ENCODE data around the gene MACROD2. TPM values are rescaled to one million over a fixed set of nuclear protein-coding genes. Genes with fewer than 3 reads are reported as not detected.
A peak's percentile ranks its signal among the peaks of the same experiment; 100 is the strongest.

MACROD2 gene
- total and polyA plus RNA-seq, 2 of the 4 experiments (the other 2 are of a cell fraction), result not detected

DNA sequence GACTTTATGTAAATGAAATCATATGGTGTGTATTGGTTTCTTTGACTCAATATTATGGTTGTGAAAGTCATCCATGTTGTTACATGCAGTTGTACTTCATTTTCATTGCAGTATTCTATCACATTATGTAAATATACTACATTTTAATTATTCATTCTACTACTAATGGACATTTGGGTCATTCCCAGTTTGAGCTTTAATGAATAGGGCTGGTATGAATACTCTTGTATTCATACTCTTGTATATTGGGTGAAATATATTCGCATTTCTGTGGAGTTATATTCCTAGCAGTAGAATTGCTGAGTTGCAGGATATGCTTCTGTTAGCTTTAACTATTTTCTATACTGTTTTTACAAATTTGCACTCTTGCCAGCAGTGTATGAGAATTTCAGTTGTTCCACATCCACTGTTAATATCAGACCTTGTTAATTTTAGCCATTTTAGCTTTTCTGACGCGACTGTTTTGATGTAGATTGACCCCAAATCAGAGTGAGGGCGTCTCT is 1633.6 kb downstream of the MACROD2 start:
- Histone ChIP-seq H3K56ac (ENCODE audit: extremely low read depth, insufficient read depth, low read length) (no peak overlapping the region), H4K5ac (ENCODE audit: low read depth, low read length) (no peak overlapping the region), H2BK5ac (ENCODE audit: low read depth, low read length, poor library complexity, severe bottlenecking) (no peak overlapping the region), H3K4me1 (ENCODE audit: control insufficient read depth, insufficient read depth, low read length) (no peaks in the 10 kb centered on the region), H3K14ac (replicated peaks; ENCODE audit: low read depth, low read length) (no peak overlapping the region), H3K4me3 (ENCODE audit: insufficient read depth, low read depth, low read length) (no peak overlapping the region), H3K4me2 (ENCODE audit: low read depth, low read length) (no peak overlapping the region), H2AK5ac (ENCODE audit: low read depth, low read length) (no peak overlapping the region), H2BK20ac (ENCODE audit: low read depth, low read length) (no peak overlapping the region), H2BK15ac (ENCODE audit: low read depth, low read length) (no peak overlapping the region), H3K9me1 (ENCODE audit: insufficient read depth, low read length) (no peaks in the 10 kb centered on the region), H4K8ac (ENCODE audit: low read depth in 2 of 2, low read length in 2 of 2) (no peak overlapping the region), H4K20me1 (ENCODE audit: insufficient read depth, low read length) (no peaks in the 10 kb centered on the region), H3K18ac (ENCODE audit: low read depth, low read length) (no peak overlapping the region), H3K4ac (ENCODE audit: low read depth, low read length) (no peak overlapping the region), H3K9me3 (ENCODE audit: control insufficient read depth, insufficient read depth, low read length) (no peaks in the 10 kb centered on the region), H2AK9ac (replicated peaks; ENCODE audit: low read depth, low read length, poor library complexity) (no peak overlapping the region), H3K36me3 (ENCODE audit: control insufficient read depth, insufficient read depth, low read length) (no peaks in the 10 kb centered on the region), H3K9ac (ENCODE audit: low read depth, low read length) (no peak overlapping the region), H4K91ac (ENCODE audit: insufficient read depth, low read depth, low read length) (no peak overlapping the region), H3K79me1 (ENCODE audit: low read depth in 1 of 2, low read length in 2 of 2) (no peaks in the 10 kb centered on the region), H3K27ac (ENCODE audit: insufficient read depth, low read length) (no peak overlapping the region), H3K23ac (ENCODE audit: low read depth, low read length) (no peak overlapping the region), H2AFZ (replicated peaks; ENCODE audit: low read length, poor library complexity) (no peak overlapping the region), H3K27me3 (ENCODE audit: control insufficient read depth, insufficient read depth, low read length) (no peaks in the 10 kb centered on the region; the same call in 1 of the 2 replicates), H2BK120ac (ENCODE audit: low read depth, low read length) (no peak overlapping the region)
- no peak for DNase-seq
- ChIA-PET POLR2A (ENCODE audit: unreplicated experiment) (no interaction called here), CTCF (no interaction called here)
- WGBS, 2 experiments (ENCODE audit: extremely low coverage in 2 of 2, insufficient read length in 1 of 2), result no CpG with 5 or more reads among the region's 4 CpGs
- no peak for ATAC-seq (ENCODE audit: low read depth)
- BruUV-seq (replicated peaks), result no TSS peak
- 0 out of 2 replicates have a peak, but pooled peaks have one; percentile 9 for TF ChIP-seq MAFK (IDR thresholded peaks at IDR 0.05; ENCODE audit: low read depth, low read length)
- TF ChIP-seq, protein P1, sequence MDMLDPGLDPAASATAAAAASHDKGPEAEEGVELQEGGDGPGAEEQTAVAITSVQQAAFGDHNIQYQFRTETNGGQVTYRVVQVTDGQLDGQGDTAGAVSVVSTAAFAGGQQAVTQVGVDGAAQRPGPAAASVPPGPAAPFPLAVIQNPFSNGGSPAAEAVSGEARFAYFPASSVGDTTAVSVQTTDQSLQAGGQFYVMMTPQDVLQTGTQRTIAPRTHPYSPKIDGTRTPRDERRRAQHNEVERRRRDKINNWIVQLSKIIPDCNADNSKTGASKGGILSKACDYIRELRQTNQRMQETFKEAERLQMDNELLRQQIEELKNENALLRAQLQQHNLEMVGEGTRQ (IDR thresholded peaks at IDR 0.05; ENCODE audit: low read depth, low read length), result no peak
- dilution Hi-C loops (cut with HindIII; ENCODE audit: low sequenced_read_pairs, unreplicated experiment), result no loop called here
- in situ Hi-C loops (cut with MboI; ENCODE audit: low sequenced_read_pairs), result no loop called here
- intact Hi-C loops (cut with micrococcal nuclease), result no loop called here

Measured in IMR-90 (cell line).